IMR-90 (cell line): ENCODE data around the gene PAK4. TPM values are rescaled to one million over a fixed set of nuclear protein-coding genes. Genes with fewer than 3 reads are reported as not detected.

Source experiments
- ATAC-seq: fragments of 200-7000 bp; cut with Tn5 transposase; 2 replicates; pipeline ENCODE4 v1.9.1; 2020; ENCODE audit warnings: low read depth, mild to moderate bottlenecking, moderate library complexity
- BruUV-seq: library from RNA; stranded (reverse); fragments of 400-500 nt; replicated peaks from 2 replicates; lab custom pipeline; 2021; lab: Mats Ljungman, UMichigan
- CTCF ChIA-PET: fragments of 300-600 bp; formaldehyde crosslinking; extraction: SDS; loops from one replicate; lab custom pipeline; 2021; ENCODE audit warnings: antibody characterized with exemption; lab: Yijun Ruan, JAX
- POLR2A ChIA-PET: fragments of 300-600 bp; sonication (Branson Sonifier 250); formaldehyde crosslinking; loops from one replicate; lab custom pipeline; 2022; ENCODE audit warnings: antibody characterized with exemption; ENCODE audit not compliant: unreplicated experiment; lab: Charles Lee
- DNase-seq: peaks from one replicate; pipeline ENCODE4 v3.0.0; 2013
- H2AFZ ChIP-seq: replicated peaks from 2 replicates; pipeline ENCODE3; 2013; ENCODE audit warnings: low read length, mild to moderate bottlenecking; ENCODE audit not compliant: poor library complexity
- H2AK5ac ChIP-seq: 2 replicates; pipeline ENCODE4 v1.6.1; 2013; ENCODE audit warnings: low read depth, low read length, inconsistent platforms
- H2AK9ac ChIP-seq: replicated peaks from 2 replicates; pipeline ENCODE3; 2013; ENCODE audit warnings: mild to moderate bottlenecking, low read depth, low read length, moderate library complexity; ENCODE audit not compliant: poor library complexity
- H2BK120ac ChIP-seq: 2 replicates; pipeline ENCODE4 v1.6.1; 2013; ENCODE audit warnings: low read depth, low read length, inconsistent platforms
- H2BK15ac ChIP-seq: 3 replicates; pipeline ENCODE4 v1.6.1; 2013; ENCODE audit warnings: low read depth, low read length, inconsistent platforms
- H2BK20ac ChIP-seq: 2 replicates; pipeline ENCODE4 v1.6.1; 2013; ENCODE audit warnings: low read depth, mild to moderate bottlenecking, inconsistent platforms, low read length, moderate library complexity
- H2BK5ac ChIP-seq: 2 replicates; pipeline ENCODE4 v1.6.1; 2013; ENCODE audit warnings: mild to moderate bottlenecking, low read depth, low read length, inconsistent platforms; ENCODE audit not compliant: poor library complexity, severe bottlenecking
- H3K14ac ChIP-seq: replicated peaks from 2 replicates; pipeline ENCODE4 v1.6.1; 2013; ENCODE audit warnings: low read depth, low read length, inconsistent platforms
- H3K18ac ChIP-seq: 2 replicates; pipeline ENCODE4 v1.6.1; 2013; ENCODE audit warnings: low read depth, low read length, control low read depth
- H3K23ac ChIP-seq: 2 replicates; pipeline ENCODE4 v1.6.1; 2013; ENCODE audit warnings: low read depth, low read length, inconsistent platforms
- H3K27ac ChIP-seq: 2 replicates; pipeline ENCODE4 v1.5.1; 2013; ENCODE audit warnings: mild to moderate bottlenecking, control low read depth, low read length; ENCODE audit not compliant: insufficient read depth
- H3K27me3 ChIP-seq: 2 replicates; pipeline ENCODE4 v1.6.1; 2013; ENCODE audit warnings: low read length; ENCODE audit not compliant: control insufficient read depth, insufficient read depth
- H3K36me3 ChIP-seq: 2 replicates; pipeline ENCODE4 v1.6.1; 2013; ENCODE audit warnings: low read length, mixed read lengths; ENCODE audit not compliant: control insufficient read depth, insufficient read depth
- H3K4ac ChIP-seq: 2 replicates; pipeline ENCODE4 v1.6.1; 2013; ENCODE audit warnings: low read depth, low read length, inconsistent platforms
- H3K4me1 ChIP-seq: 2 replicates; pipeline ENCODE4 v1.6.1; 2013; ENCODE audit warnings: low read length, mixed read lengths; ENCODE audit not compliant: control insufficient read depth, insufficient read depth
- H3K4me2 ChIP-seq: 2 replicates; pipeline ENCODE4 v1.6.1; 2013; ENCODE audit warnings: low read depth, mild to moderate bottlenecking, control low read depth, low read length, moderate library complexity
- H3K4me3 ChIP-seq: 2 replicates; pipeline ENCODE4 v1.5.1; 2013; ENCODE audit warnings: low read depth, mild to moderate bottlenecking, control low read depth, low read length, moderate library complexity; ENCODE audit not compliant: insufficient read depth
- H3K56ac ChIP-seq: 2 replicates; pipeline ENCODE4 v1.6.1; 2013; ENCODE audit warnings: low read length, inconsistent platforms; ENCODE audit not compliant: insufficient read depth; ENCODE audit errors: extremely low read depth
- H3K79me1 ChIP-seq, 2 experiments: 2 replicates each; pipeline ENCODE4 v1.6.1; 2013; ENCODE audit warnings: low read length in 2 of 2, inconsistent platforms in 1 of 2, low read depth in 1 of 2
- H3K9ac ChIP-seq: 2 replicates; pipeline ENCODE4 v1.6.1; 2013; ENCODE audit warnings: low read depth, low read length, control low read depth
- H3K9me1 ChIP-seq: 2 replicates; pipeline ENCODE4 v1.6.1; 2013; ENCODE audit warnings: low read length, inconsistent platforms; ENCODE audit not compliant: insufficient read depth
- H3K9me3 ChIP-seq: 2 replicates; pipeline ENCODE4 v1.6.1; 2013; ENCODE audit warnings: low read length; ENCODE audit not compliant: control insufficient read depth, insufficient read depth
- H4K20me1 ChIP-seq: 2 replicates; pipeline ENCODE4 v1.6.1; 2013; ENCODE audit warnings: low read length, inconsistent platforms; ENCODE audit not compliant: insufficient read depth
- H4K5ac ChIP-seq: 2 replicates; pipeline ENCODE4 v1.6.1; 2013; ENCODE audit warnings: mild to moderate bottlenecking, low read depth, low read length, control low read depth
- H4K8ac ChIP-seq, 2 experiments: 2 replicates each; pipeline ENCODE4 v1.6.1; 2013; ENCODE audit warnings: low read depth in 2 of 2, low read length in 2 of 2, control low read depth in 1 of 2, inconsistent platforms in 1 of 2
- H4K91ac ChIP-seq: 2 replicates; pipeline ENCODE4 v1.6.1; 2013; ENCODE audit warnings: low read depth, low read length, inconsistent platforms; ENCODE audit not compliant: insufficient read depth
- BHLHE40 ChIP-seq: fragments of 150-350 bp; IDR thresholded peaks from 2 replicates; pipeline ENCODE4 v1.6.1; 2016; ENCODE audit warnings: mild to moderate bottlenecking, low read depth, low read length
- CEBPB ChIP-seq: IDR thresholded peaks from 2 replicates; pipeline ENCODE4 v1.6.1; 2012; ENCODE audit warnings: low read depth, low read length, improper control_type of control experiment
- CHD1 ChIP-seq: IDR thresholded peaks from 2 replicates; pipeline ENCODE4 v1.6.1; 2012; ENCODE audit warnings: low read depth, low read length, improper control_type of control experiment
- FOS ChIP-seq: fragments of 150-350 bp; IDR thresholded peaks from 2 replicates; pipeline ENCODE4 v1.6.1; 2016; ENCODE audit warnings: low read depth, low read length
- MAFK ChIP-seq: IDR thresholded peaks from 2 replicates; pipeline ENCODE4 v1.6.1; 2012; ENCODE audit warnings: low read depth, low read length, improper control_type of control experiment
- MAZ ChIP-seq: IDR thresholded peaks from 2 replicates; pipeline ENCODE4 v1.6.1; 2012; ENCODE audit warnings: low read depth, mild to moderate bottlenecking, low read length, improper control_type of control experiment, moderate library complexity, borderline replicate concordance
- MXI1 ChIP-seq: IDR thresholded peaks from 2 replicates; pipeline ENCODE4 v1.6.1; 2012; ENCODE audit warnings: low read depth, mild to moderate bottlenecking, low read length, moderate library complexity, borderline replicate concordance
- NFE2L2 ChIP-seq: fragments of 150-350 bp; IDR thresholded peaks from 2 replicates; pipeline ENCODE4 v1.6.1; 2016; ENCODE audit warnings: low read depth, mild to moderate bottlenecking, low read length
- POLR2A ChIP-seq: IDR thresholded peaks from 2 replicates; pipeline ENCODE4 v1.6.1; 2012; ENCODE audit warnings: mild to moderate bottlenecking, low read depth, low read length
- RAD21 ChIP-seq: IDR thresholded peaks from 2 replicates; pipeline ENCODE4 v1.6.1; 2012; ENCODE audit warnings: low read length, improper control_type of control experiment
- RCOR1 ChIP-seq: IDR thresholded peaks from 2 replicates; pipeline ENCODE4 v1.6.1; 2012; ENCODE audit warnings: mild to moderate bottlenecking, low read length, improper control_type of control experiment; ENCODE audit not compliant: insufficient replicate concordance
- RFX5 ChIP-seq: IDR thresholded peaks from 2 replicates; pipeline ENCODE4 v1.8.0; 2012; ENCODE audit warnings: low read depth, mild to moderate bottlenecking, low read length, moderate library complexity
- SMC3 ChIP-seq: fragments of 150-350 bp; IDR thresholded peaks from 2 replicates; pipeline ENCODE4 v1.6.1; 2016; ENCODE audit warnings: low read depth, mild to moderate bottlenecking, antibody characterized with exemption, low read length, moderate library complexity
- WGBS, 2 experiments: methylation state at CpG; one replicate each; pipeline versions ENCODE4 v1.1.5 to v1.1.7; 2013; ENCODE audit warnings: missing lambda C conversion rate in 2 of 2; ENCODE audit not compliant: insufficient read length in 1 of 2; ENCODE audit errors: extremely low coverage in 2 of 2; 5-methylcytosine and 5-hydroxymethylcytosine counted together
- dilution Hi-C: fragments of 300-500 bp; cut with HindIII; formaldehyde crosslinking; loops from one replicate; pipeline ENCODE4 v1.14.3; 2018; ENCODE audit warnings: low sequenced_read_pairs; ENCODE audit not compliant: unreplicated experiment
- in situ Hi-C: fragments of 300-500 bp; cut with MboI; formaldehyde crosslinking; loops from 3 replicates; pipeline ENCODE4 v1.14.3; 2019; ENCODE audit warnings: low sequenced_read_pairs, inconsistent platforms, mixed read lengths
- intact Hi-C: fragments of 100-400 bp; cut with micrococcal nuclease; formaldehyde crosslinking; loops from 2 replicates; pipeline ENCODE4 v1.10.0; 2022
- polyA plus RNA-seq, 3 experiments: library from polyadenylated mRNA; depleted of rRNA; stranded (reverse); fragments of >200 nt; gene quantifications; 2 replicates each; pipeline ENCODE4 v1.2.3, GENCODE V29; 2012; ENCODE audit warnings: low replicate concordance in 1 of 3
- total RNA-seq: library from RNA; depleted of rRNA; stranded (reverse); fragments of >200 nt; gene quantifications from 2 replicates; pipeline ENCODE4 v1.2.3, GENCODE V29; 2012
- TF ChIP-seq, protein P1 (sequence below): fragments of 150-350 bp; IDR thresholded peaks from 2 replicates; pipeline ENCODE4 v1.6.1; 2017; ENCODE audit warnings: mild to moderate bottlenecking, antibody characterized with exemption, low read length, low read depth
- TF ChIP-seq, protein P2 (sequence below): conservative IDR thresholded peaks from 2 replicates; pipeline ENCODE4 v1.5.1; 2012; ENCODE audit warnings: mild to moderate bottlenecking, low read depth, low read length, improper control_type of control experiment
- TF ChIP-seq, protein P3 (sequence below): fragments of 150-350 bp; IDR thresholded peaks from 2 replicates; pipeline ENCODE4 v1.6.1; 2016; ENCODE audit warnings: low read depth, mild to moderate bottlenecking, low read length, moderate library complexity, borderline replicate concordance

PAK4 gene
- total and polyA plus RNA-seq, 2 of the 4 experiments (the other 2 are of a cell fraction), result 2.0 to 27.2 TPM

DNA sequence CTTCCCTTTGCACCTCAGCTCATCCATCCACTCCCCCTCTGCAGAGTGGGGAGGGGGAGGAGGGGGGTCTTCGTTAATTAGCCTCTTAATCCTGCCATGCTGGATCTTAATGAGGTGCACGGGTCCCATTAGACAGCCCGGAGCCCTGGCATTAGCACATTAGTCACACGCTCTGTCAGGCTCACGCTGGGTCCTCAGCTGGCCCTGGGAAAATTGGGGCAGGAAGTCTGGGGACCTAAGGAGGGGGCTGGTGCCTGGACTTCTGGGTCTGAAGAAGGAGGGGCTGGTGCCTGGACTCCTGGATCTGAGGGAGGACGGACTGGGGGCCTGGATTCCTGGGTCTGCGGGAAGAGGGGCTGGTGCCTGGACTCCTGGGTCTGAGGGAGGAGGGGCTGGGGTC lies 70.7 kb downstream of the PAK4 start:
- no peak overlapping the region for H3K4me3 ChIP-seq
- H2BK5ac ChIP-seq, result no peak overlapping the region
- H3K27ac ChIP-seq, result no peak overlapping the region
- H4K5ac ChIP-seq, result no peak overlapping the region
- H3K9ac ChIP-seq, result no peak overlapping the region
- H3K18ac ChIP-seq, result no peak overlapping the region
- no peak for DNase-seq
- no peaks in the 10 kb centered on the region for H3K36me3 ChIP-seq
- no peak overlapping the region for H2BK120ac ChIP-seq
- H3K79me1 ChIP-seq, result no peaks in the 10 kb centered on the region
- H4K8ac ChIP-seq, result no peak overlapping the region
- H3K9me3 ChIP-seq, result no peaks in the 10 kb centered on the region
- H3K4ac ChIP-seq, result no peak overlapping the region
- BruUV-seq, result no TSS peak
- dilution Hi-C loops, result no loop called here
- ATAC-seq, result no peak
- no peak overlapping the region for H3K4me2 ChIP-seq
- H3K4me1 ChIP-seq, result no peaks in the 10 kb centered on the region; the same call in 1 of the 2 replicates
- no peak overlapping the region for H4K91ac ChIP-seq
- H2BK20ac ChIP-seq, result no peak overlapping the region
- no peak for TF ChIP-seq CEBPB
- TF ChIP-seq RFX5, result no peak
- TF ChIP-seq RCOR1, result no peak
- TF ChIP-seq SMC3, result no peak
- TF ChIP-seq MAZ, result no peak
- TF ChIP-seq, protein P1, sequence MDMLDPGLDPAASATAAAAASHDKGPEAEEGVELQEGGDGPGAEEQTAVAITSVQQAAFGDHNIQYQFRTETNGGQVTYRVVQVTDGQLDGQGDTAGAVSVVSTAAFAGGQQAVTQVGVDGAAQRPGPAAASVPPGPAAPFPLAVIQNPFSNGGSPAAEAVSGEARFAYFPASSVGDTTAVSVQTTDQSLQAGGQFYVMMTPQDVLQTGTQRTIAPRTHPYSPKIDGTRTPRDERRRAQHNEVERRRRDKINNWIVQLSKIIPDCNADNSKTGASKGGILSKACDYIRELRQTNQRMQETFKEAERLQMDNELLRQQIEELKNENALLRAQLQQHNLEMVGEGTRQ, result no peak
- no peak for TF ChIP-seq RAD21
- TF ChIP-seq POLR2A, result no peak
- TF ChIP-seq, protein P2, sequence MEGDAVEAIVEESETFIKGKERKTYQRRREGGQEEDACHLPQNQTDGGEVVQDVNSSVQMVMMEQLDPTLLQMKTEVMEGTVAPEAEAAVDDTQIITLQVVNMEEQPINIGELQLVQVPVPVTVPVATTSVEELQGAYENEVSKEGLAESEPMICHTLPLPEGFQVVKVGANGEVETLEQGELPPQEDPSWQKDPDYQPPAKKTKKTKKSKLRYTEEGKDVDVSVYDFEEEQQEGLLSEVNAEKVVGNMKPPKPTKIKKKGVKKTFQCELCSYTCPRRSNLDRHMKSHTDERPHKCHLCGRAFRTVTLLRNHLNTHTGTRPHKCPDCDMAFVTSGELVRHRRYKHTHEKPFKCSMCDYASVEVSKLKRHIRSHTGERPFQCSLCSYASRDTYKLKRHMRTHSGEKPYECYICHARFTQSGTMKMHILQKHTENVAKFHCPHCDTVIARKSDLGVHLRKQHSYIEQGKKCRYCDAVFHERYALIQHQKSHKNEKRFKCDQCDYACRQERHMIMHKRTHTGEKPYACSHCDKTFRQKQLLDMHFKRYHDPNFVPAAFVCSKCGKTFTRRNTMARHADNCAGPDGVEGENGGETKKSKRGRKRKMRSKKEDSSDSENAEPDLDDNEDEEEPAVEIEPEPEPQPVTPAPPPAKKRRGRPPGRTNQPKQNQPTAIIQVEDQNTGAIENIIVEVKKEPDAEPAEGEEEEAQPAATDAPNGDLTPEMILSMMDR, result no peak
- TF ChIP-seq BHLHE40, result no peak
- no peak for TF ChIP-seq CHD1
- TF ChIP-seq, protein P3, sequence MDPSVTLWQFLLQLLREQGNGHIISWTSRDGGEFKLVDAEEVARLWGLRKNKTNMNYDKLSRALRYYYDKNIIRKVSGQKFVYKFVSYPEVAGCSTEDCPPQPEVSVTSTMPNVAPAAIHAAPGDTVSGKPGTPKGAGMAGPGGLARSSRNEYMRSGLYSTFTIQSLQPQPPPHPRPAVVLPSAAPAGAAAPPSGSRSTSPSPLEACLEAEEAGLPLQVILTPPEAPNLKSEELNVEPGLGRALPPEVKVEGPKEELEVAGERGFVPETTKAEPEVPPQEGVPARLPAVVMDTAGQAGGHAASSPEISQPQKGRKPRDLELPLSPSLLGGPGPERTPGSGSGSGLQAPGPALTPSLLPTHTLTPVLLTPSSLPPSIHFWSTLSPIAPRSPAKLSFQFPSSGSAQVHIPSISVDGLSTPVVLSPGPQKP, result no peak
- TF ChIP-seq NFE2L2, result no peak
- no peak for TF ChIP-seq MXI1
- TF ChIP-seq FOS, result no peak
- TF ChIP-seq MAFK, result no peak
- no peak overlapping the region for H2AK5ac ChIP-seq
- no CpG with 5 or more reads among the region's 7 CpGs for WGBS, 2 experiments
- H3K9me1 ChIP-seq, result no peaks in the 10 kb centered on the region
- H3K56ac ChIP-seq, result no peak overlapping the region
- POLR2A ChIA-PET, result no interaction called here
- no peak overlapping the region for H2AFZ ChIP-seq
- CTCF ChIA-PET, result no interaction called here
- H4K20me1 ChIP-seq, result no peaks in the 10 kb centered on the region
- no peak overlapping the region for H3K14ac ChIP-seq
- no peak overlapping the region for H2BK15ac ChIP-seq
- H2AK9ac ChIP-seq, result no peak overlapping the region
- intact Hi-C loops, result loop anchor here (5.0 kb wide), 1 partner anchor 131 kb away; no protein-coding TSS in a partner anchor
- in situ Hi-C loops, result no loop called here
- H3K23ac ChIP-seq, result no peak overlapping the region
- H3K27me3 ChIP-seq, result peaks cover 46% of the 10 kb centered on the region
